HG03039 (cell line): ENCODE data around the gene INTS15.
"Not testable (repeated sequence)": the region's sequence is repeated elsewhere in the genome, so short reads cannot be mapped to it uniquely, and the experiment has no call there.

Source experiments
- ATAC-seq: cut with Tn5 transposase; IDR thresholded peaks from one replicate; pipeline ENCODE4 v1.9.1; 2021; ENCODE audit warnings: mild to moderate bottlenecking, moderate library complexity; ENCODE audit not compliant: unreplicated experiment

Gene INTS15

GRCh38 chr7:6616854-6617643, 27.2 kb downstream of the INTS15 start:
- ATAC-seq = no peak

- no peak for ATAC-seq
Observed at GRCh38 chr7:6618621-6619020, 28.8 kb downstream of the INTS15 start.

GRCh38 chr7:6619961-6620360, 30.1 kb downstream of the INTS15 start:
- no peak for ATAC-seq

- no peak for ATAC-seq
Observed at GRCh38 chr7:6621195-6622133, 31.6 kb downstream of the INTS15 start.

- no peak for ATAC-seq
Observed at GRCh38 chr7:6622134-6622710, 32.4 kb downstream of the INTS15 start.

GRCh38 chr7:6623589-6624245, 33.9 kb downstream of the INTS15 start:
- no peak for ATAC-seq

- ATAC-seq = no peak
Observed at GRCh38 chr7:6624246-6624611, 34.4 kb downstream of the INTS15 start.

- ATAC-seq = no peak
Observed at GRCh38 chr7:6628045-6628444, 38.2 kb downstream of the INTS15 start.

GRCh38 chr7:6630007-6630849, 40.4 kb downstream of the INTS15 start:
- ATAC-seq = no peak

- ATAC-seq = no peak
Observed at GRCh38 chr7:6631605-6632004, 41.8 kb downstream of the INTS15 start.

GRCh38 chr7:6634021-6634420, 44.2 kb downstream of the INTS15 start:
- no peak for ATAC-seq

GRCh38 chr7:6634971-6635370, 45.1 kb downstream of the INTS15 start:
- ATAC-seq = not testable (repeated sequence)

GRCh38 chr7:6636741-6637543, 47.1 kb downstream of the INTS15 start, which contains the start of gene ZNF316:
Gene ZNF316, plus strand, starts transcription at chr7:6637318. Its CDS starts 5,092 bp downstream, at chr7:6642410.
- ATAC-seq = peak; percentile 75

- peak; percentile 67 for ATAC-seq
Observed at GRCh38 chr7:6637544-6638229, 47.9 kb downstream of the INTS15 start.

GRCh38 chr7:6639032-6639431, 49.2 kb downstream of the INTS15 start:
- ATAC-seq = no peak

- no peak for ATAC-seq
Observed at GRCh38 chr7:6639627-6640026, 49.8 kb downstream of the INTS15 start.

GRCh38 chr7:6640246-6640721, 50.5 kb downstream of the INTS15 start:
- no peak for ATAC-seq

GRCh38 chr7:6641305-6642035, 51.6 kb downstream of the INTS15 start:
- ATAC-seq = no peak
